Neural progenitor cell (in vitro differentiated cells): Measurements from ENCODE around the gene SPCS2.

Experiments used
- CTCF ChIP-seq: fragments of 200-600 bp; sonication (generic); IDR thresholded peaks from 2 replicates; pipeline ENCODE4 v1.5.1; 2017; ENCODE audit warnings: antibody characterized with exemption, mild to moderate bottlenecking
- EZH2 ChIP-seq: fragments of 200-600 bp; sonication (generic); IDR thresholded peaks from 2 replicates; pipeline ENCODE4 v1.6.1; 2017; ENCODE audit warnings: antibody characterized with exemption, mild to moderate bottlenecking, moderate library complexity

GRCh38 chr11:75000975-75001354 lies 51.9 kb downstream of the SPCS2 start:
- TF ChIP-seq EZH2 (no peak), CTCF (no peak)
